Activated CD8-positive, alpha-beta memory T cell treated with anti-CD3 and anti-CD28 coated beads for 1 hour (primary cell): ENCODE measurements around the gene B3GNT9.

ENCODE experiments used
- DNase-seq, 2 donors: peaks; one replicate each; pipeline ENCODE4 v3.0.0-alpha.2; 2020; ENCODE audit warnings: low read depth in 1 of 2; ENCODE audit errors: extremely low read depth in 1 of 2

Gene B3GNT9

DNA sequence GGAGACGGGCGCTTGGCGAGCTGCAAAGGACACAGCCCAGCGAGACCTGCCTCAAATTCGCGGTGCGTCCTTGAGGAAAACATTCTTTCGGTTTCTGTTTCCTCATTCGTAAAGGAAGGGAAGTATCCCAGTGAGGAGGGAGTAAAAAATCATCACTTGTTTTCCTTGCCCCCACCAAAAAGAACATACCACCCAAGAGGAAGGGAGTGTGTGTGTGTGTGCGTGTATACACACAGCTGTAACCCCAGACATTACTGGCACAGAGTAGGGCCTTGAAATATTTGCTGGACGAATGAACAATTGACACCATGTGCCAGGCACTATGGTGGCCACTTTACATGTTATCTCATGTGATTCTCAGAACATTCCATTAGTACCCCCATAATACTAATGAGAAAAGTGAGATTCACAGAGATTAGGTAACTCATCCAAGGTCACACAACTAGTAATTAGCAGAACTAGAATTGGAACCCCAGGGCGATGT is 34.9 kb upstream of the B3GNT9 start:
- no peak for DNase-seq

- DNase-seq = peak; percentile 57 to 74
Measured at GRCh38 chr16:67184995-67185650, 34.3 kb upstream of the B3GNT9 start.

DNA sequence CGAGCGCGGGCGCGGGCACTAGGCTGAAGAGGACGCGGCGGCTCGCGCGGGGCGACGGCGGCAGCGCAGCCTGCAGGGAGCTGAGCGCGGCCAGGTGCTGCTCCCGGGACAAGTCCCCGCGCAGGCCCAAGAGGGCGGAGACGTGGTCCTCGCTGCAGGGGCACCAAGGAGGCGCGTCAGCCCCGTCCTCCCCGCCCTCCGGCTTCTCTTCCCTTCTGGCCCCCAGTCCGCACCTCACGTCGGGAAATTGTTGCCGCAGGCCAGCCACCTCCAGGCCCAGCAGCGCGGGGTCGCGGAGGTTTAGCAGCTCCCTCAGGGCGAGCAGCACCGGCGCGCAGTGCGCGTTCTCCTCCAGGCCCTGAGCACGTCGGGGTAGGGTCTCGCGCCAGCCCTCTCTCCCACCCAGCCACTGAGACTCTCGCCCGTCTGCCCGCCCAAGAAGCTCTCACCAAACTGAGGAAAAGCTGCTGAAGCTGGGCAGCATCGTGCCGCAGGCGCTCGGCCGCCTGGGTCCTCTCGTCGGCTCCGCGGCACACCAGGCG is 33.7 kb upstream of the B3GNT9 start:
- no peak for DNase-seq

DNA sequence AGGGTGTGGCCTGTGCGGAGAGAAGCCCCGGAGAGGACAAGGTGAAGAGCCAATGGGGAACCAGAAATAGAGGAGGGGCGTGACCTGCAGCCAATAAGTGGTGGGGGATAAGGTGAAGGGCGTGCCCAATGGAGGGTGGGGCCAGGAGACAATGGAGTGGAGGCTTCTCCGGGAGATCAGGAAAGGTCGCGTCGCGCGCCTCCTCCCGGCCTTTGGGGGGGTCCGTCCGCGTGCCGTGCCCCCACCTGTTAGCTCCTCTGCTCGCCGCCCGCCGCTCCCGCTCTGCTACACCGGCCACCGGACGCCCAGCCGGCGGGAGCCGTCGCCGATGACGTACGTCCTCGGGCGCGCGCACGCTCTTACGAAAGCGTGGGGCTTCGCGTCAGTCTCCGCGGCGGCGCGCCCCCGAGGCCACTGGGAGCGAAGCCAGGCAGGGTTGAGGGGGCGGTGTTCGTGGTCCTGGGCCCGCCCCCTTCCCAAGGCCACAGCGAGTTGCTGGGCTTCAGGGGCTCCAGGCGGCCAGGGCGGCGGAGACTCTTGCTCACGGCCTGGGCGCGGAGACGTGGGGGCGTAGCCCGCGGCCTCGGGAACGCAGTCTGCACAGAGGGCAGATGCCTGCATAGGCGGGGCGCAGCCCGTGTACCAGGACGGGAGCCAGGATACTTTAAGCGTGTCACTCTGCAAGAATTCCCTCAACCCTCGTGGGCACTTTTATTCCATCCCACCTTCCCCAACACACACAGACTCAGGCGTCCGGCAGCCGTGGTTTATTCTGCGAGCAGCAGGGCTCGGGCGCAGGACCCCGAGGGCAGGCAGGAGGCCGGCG is 33.0 kb upstream of the B3GNT9 start, which contains the start of gene MATCAP1:
MATCAP1 (minus strand) TSS at position 337 of the 826 bp plus-strand sequence. CDS start 3,353 bp downstream, outside the sequence.
- peak; percentile 84 to 89 for DNase-seq

GRCh38 chr16:67183284-67183626 is 32.5 kb upstream of the B3GNT9 start:
- DNase-seq = no peak

- DNase-seq = no peak
Measured at GRCh38 chr16:67182288-67182687, 31.5 kb upstream of the B3GNT9 start.

GRCh38 chr16:67181346-67181745 is 30.5 kb upstream of the B3GNT9 start:
- no peak for DNase-seq

DNA sequence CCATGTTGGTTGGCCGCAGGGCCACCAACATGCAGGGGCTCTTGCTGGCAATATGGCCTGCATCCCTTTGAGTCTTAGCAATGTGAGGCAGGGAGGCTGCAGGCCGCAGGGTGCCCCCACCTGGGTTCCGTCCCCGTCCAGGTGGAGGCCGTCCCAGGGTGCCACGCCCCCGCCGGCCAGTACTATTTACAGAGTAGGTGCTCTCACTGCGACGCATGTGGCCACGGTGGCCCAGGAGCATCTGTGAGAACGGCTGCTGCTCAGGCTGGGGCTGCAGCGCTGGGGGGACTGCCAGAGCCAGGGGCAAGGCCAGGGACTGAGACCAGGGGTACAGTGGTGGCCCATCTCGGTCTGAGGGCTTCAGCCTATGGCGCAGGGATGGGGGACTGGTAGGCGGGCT is 29.4 kb upstream of the B3GNT9 start:
- no peak for DNase-seq

DNA sequence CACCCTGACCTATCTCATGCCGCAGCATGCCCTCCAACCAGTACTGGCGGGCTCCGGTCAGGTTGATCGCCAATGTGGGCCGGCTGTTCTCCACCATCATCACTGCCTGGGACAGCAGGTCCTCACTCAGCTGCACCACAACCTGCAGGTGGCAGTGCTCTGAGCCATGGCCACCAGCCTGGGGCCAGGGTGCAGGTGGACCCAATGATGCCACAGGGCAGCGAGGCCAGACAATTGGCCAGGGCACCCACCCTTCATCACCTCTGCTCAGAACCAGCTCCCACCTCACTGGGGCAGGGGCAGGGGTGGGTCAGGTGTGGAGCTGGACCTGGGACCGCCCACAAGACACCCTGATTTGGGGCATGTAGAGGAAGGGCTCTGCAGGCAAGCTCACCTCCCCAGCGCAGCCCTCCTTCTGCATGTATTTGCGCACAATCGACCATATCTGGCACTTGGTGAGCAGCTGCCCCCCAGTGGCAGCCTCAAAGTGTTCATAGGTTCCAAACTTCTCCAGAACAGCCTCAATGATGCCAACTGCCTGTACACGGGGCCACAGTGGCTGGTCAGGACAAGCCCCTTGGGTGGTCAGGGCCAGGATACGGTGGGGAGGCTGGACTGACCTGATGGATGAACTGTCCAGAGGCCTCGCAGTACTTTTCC is 28.8 kb upstream of the B3GNT9 start:
- no peak for DNase-seq

DNA sequence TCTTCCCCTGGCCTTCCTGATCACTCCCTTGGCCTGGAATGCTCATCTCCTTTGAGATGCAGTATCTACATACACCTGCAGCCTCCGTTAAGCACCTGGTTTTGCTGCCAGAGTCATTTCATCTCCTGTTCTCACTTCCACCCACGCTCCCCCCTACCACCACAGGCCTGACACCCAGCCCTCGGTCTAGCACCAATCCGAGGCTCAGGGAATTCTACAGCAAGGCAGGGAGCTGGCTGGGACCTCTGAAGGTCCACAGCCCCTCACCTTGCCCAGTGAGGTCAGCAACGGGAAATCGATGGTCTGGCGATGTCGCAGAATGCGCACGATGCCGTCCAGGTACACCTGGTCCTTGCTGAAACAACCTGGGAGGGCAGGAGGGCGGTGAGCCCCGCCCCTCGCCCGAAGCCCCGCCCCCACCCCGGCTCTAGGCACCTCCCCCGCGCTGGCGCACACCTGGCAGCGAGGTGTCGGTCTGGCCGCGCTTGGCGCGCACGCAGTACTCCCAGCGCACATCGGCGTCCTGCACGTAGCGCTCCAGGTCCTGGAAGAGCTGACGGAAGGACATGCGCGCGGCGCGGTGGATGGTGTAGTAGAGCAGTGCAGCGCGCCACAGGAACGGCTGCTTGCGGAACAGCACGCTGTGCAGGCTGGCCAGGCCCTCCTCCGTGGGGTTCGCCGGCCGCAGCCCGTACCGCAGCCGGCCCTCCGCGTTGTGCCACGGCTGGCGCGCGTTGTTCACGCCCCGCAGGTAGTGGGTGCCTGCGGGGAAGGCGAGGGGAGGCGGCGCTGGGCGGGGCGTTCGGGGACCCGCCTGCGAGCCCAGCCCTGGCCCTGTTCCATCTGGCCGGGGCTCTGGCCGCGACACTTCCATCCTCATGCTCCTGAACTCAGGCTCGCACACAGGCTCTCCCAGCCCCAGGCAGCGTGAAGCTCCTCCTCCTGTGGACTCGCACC is 27.2 kb upstream of the B3GNT9 start:
- DNase-seq = no peak

DNA sequence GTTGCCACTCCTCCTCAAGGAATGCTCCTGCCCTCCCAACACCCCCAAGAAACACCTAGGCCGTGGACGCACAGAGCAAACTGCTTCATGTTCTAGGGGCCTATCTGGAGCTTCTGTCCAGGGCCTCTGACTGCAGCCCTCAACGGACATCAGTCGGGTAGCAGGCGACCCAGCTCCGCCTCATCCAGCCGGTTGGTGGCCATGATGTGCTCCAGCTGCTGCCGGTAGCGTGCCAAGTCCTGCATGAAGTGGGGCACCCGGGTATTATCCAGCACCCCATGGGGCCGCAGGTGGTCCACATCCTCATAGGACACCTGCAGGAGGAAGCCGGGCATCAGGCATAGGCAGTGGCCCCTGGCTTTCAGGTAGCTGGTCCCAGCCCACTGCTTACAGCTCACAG is 25.9 kb upstream of the B3GNT9 start:
- no peak for DNase-seq

DNA sequence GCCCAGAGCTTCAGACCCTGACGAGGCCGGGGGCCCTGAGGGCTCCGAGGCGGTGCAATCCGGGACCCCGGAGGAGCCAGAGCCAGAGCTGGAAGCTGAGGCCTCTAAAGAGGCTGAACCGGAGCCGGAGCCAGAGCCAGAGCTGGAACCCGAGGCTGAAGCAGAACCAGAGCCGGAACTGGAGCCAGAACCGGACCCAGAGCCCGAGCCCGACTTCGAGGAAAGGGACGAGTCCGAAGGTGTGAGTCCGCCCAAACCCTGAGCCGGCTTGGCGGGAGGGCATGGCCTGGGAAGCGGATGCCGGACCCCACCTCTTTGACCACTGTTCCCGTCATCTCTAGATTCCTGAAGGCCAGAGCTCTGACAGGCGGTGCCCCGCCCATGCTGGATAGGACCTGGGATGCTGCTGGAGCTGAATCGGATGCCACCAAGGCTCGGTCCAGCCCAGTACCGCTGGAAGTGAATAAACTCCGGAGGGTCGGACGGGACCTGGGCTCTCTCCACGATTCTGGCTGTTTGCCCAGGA is 24.0 kb upstream of the B3GNT9 start:
- DNase-seq = no peak

GRCh38 chr16:67173808-67174705 is 23.3 kb upstream of the B3GNT9 start:
- DNase-seq = peak; percentile 13 to 48

GRCh38 chr16:67173323-67173722 is 22.5 kb upstream of the B3GNT9 start:
- DNase-seq = no peak

DNA sequence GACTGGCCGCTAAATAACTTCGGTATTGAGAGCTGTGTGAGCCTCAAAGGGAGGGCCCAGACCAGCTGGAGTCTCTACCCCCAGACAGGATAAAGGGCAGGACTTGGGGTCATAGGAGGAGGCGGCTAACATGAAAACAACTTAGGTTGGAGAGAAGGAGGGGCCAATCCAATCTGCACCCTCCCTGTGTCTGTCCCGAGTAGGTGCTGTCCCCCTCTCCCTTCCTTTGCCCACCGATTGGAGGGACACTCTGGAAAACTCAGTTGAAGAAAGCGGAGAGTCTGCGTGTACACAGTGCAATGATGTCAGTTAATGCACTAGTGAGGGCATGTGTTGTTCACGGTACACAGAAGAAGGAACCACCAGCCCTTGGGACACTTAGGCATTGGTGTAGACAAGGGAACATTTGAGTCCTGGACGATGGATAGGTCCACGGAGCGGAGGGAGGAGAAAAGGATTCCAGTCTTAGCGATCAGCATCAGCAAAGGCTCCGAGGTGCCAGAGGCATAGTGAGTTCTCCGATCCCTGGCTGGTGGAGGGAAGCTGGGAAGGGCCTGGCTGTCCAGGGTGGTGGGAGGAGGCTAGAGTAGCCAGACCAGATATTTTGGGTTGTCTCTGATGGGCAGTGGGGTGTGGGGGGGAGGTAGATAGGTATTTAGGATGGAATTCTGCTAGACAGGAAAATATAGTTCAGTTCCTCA is 20.3 kb upstream of the B3GNT9 start:
- no peak for DNase-seq

GRCh38 chr16:67170168-67170948 is 19.6 kb upstream of the B3GNT9 start, which contains the start of gene NOL3:
NOL3 (plus strand) TSS chr16:67170538.
- no peak for DNase-seq

- DNase-seq = no peak
Measured at GRCh38 chr16:67169642-67170167, 18.9 kb upstream of the B3GNT9 start.
